GM21367 (cell line): ENCODE results near the gene THSD4.

Source experiments
- ATAC-seq: cut with Tn5 transposase; IDR thresholded peaks from one replicate; pipeline ENCODE4 v1.9.1; 2021; ENCODE audit not compliant: unreplicated experiment

THSD4 gene

GRCh38 chr15:71599418-71600151 is 484.3 kb downstream of the THSD4 start:
- ATAC-seq: no peak

- ATAC-seq: no peak
Observed at GRCh38 chr15:71600237-71600636, 485.0 kb downstream of the THSD4 start.

GRCh38 chr15:71601038-71601834 is 486.0 kb downstream of the THSD4 start:
- ATAC-seq: no peak

GRCh38 chr15:71603379-71603778 is 488.1 kb downstream of the THSD4 start:
- no peak for ATAC-seq

- ATAC-seq: no peak
Observed at GRCh38 chr15:71607383-71607782, 492.1 kb downstream of the THSD4 start.

GRCh38 chr15:71610728-71611552 is 495.7 kb downstream of the THSD4 start:
- ATAC-seq: no peak

GRCh38 chr15:71611553-71612396 is 496.5 kb downstream of the THSD4 start:
- no peak for ATAC-seq

GRCh38 chr15:71612397-71612722 is 497.1 kb downstream of the THSD4 start:
- no peak for ATAC-seq

- ATAC-seq: no peak
Observed at GRCh38 chr15:71612869-71613268, 497.6 kb downstream of the THSD4 start.

GRCh38 chr15:71623111-71623510 is 507.8 kb downstream of the THSD4 start:
- no peak for ATAC-seq

GRCh38 chr15:71626596-71627088 is 511.4 kb downstream of the THSD4 start:
- ATAC-seq: no peak

GRCh38 chr15:71627188-71627587 is 511.9 kb downstream of the THSD4 start:
- ATAC-seq: no peak

GRCh38 chr15:71627604-71628003 is 512.3 kb downstream of the THSD4 start:
- ATAC-seq: no peak

- ATAC-seq: no peak
Observed at GRCh38 chr15:71628988-71629770, 513.9 kb downstream of the THSD4 start.

GRCh38 chr15:71629781-71630474 is 514.7 kb downstream of the THSD4 start:
- no peak for ATAC-seq

GRCh38 chr15:71630475-71630809 is 515.2 kb downstream of the THSD4 start:
- no peak for ATAC-seq

GRCh38 chr15:71632576-71633195 is 517.4 kb downstream of the THSD4 start:
- no peak for ATAC-seq

- ATAC-seq: no peak
Observed at GRCh38 chr15:71634820-71635560, 519.7 kb downstream of the THSD4 start.
